HG02763 (cell line): ENCODE results near the gene SKIL.

Experiments used
- ATAC-seq: cut with Tn5 transposase; IDR thresholded peaks from one replicate; pipeline ENCODE4 v1.9.1; 2021; ENCODE audit warnings: mild to moderate bottlenecking, moderate library complexity; ENCODE audit not compliant: unreplicated experiment

The SKIL gene

GRCh38 chr3:170346481-170347392 is 10.8 kb upstream of the SKIL start:
- ATAC-seq = peak; percentile 39

GRCh38 chr3:170350515-170351413 is 6.8 kb upstream of the SKIL start:
- ATAC-seq = peak; percentile 46

- ATAC-seq = peak; percentile 9
Measured at GRCh38 chr3:170352936-170353335, 4.6 kb upstream of the SKIL start.

GRCh38 chr3:170353485-170353884 is 4.0 kb upstream of the SKIL start:
- no peak for ATAC-seq

GRCh38 chr3:170354760-170355159 is 2.8 kb upstream of the SKIL start:
- ATAC-seq = no peak

- peak; percentile 18 for ATAC-seq
Measured at GRCh38 chr3:170355738-170356595, 1.5 kb upstream of the SKIL start.

- peak; percentile 44 for ATAC-seq
Measured at GRCh38 chr3:170356596-170357175, 829 bp upstream of the SKIL start.

- peak; percentile 4 for ATAC-seq
Measured at GRCh38 chr3:170358042-170359010, 811 bp downstream of the SKIL start.

GRCh38 chr3:170359178-170359704 is 1.7 kb downstream of the SKIL start:
- no peak for ATAC-seq

GRCh38 chr3:170360466-170360865 is 3.0 kb downstream of the SKIL start:
- no peak for ATAC-seq

- no peak for ATAC-seq
Measured at GRCh38 chr3:170360916-170361315, 3.4 kb downstream of the SKIL start.

- ATAC-seq = no peak
Measured at GRCh38 chr3:170361711-170362110, 4.2 kb downstream of the SKIL start.

GRCh38 chr3:170363471-170363994 is 6.0 kb downstream of the SKIL start:
- no peak for ATAC-seq

GRCh38 chr3:170364965-170365364 is 7.5 kb downstream of the SKIL start:
- ATAC-seq = no peak

GRCh38 chr3:170367797-170368196 is 10.3 kb downstream of the SKIL start:
- no peak for ATAC-seq

- no peak for ATAC-seq
Measured at GRCh38 chr3:170368921-170369320, 11.4 kb downstream of the SKIL start.

GRCh38 chr3:170372190-170372879 is 14.8 kb downstream of the SKIL start:
- ATAC-seq = no peak

- ATAC-seq = no peak
Measured at GRCh38 chr3:170383567-170383966, 26.1 kb downstream of the SKIL start.
